Osteoblast (primary cell): ENCODE results near the gene COL4A2. TPM values are rescaled to one million over a fixed set of nuclear protein-coding genes. Genes with fewer than 3 reads are reported as not detected.

Source experiments
- DNase-seq: peaks from one replicate; pipeline ENCODE4 v3.0.0; 2011; ENCODE audit warnings: low spot score, mixed read lengths; ENCODE audit not compliant: insufficient read length; ENCODE audit errors: missing footprints
- H2AFZ ChIP-seq: 2 replicates; pipeline ENCODE4 v1.6.0; 2011; ENCODE audit warnings: mild to moderate bottlenecking, low read length
- H3K27ac ChIP-seq: 2 replicates; pipeline ENCODE4 v1.5.1; 2011; ENCODE audit warnings: mild to moderate bottlenecking, low read depth, low read length, moderate library complexity
- H3K27me3 ChIP-seq: 2 replicates; pipeline ENCODE4 v1.6.0; 2012; ENCODE audit warnings: mild to moderate bottlenecking, control low read depth, inconsistent platforms, low read length, moderate library complexity; ENCODE audit not compliant: insufficient read depth
- H3K36me3 ChIP-seq: 2 replicates; pipeline ENCODE4 v1.5.1; 2011; ENCODE audit warnings: mild to moderate bottlenecking, low read length, control low read depth, moderate library complexity; ENCODE audit not compliant: insufficient read depth
- H3K4me1 ChIP-seq: 2 replicates; pipeline ENCODE4 v1.5.1; 2011; ENCODE audit warnings: mild to moderate bottlenecking, low read length, control low read depth, moderate library complexity; ENCODE audit not compliant: insufficient read depth
- H3K4me2 ChIP-seq: 2 replicates; pipeline ENCODE4 v1.6.0; 2011; ENCODE audit warnings: mild to moderate bottlenecking, low read length; ENCODE audit not compliant: insufficient read depth
- H3K4me3 ChIP-seq: fragments of 200-600 bp; sonication (generic); 3 replicates; pipeline ENCODE4 v1.5.1; 2012; ENCODE audit warnings: mild to moderate bottlenecking, low read length, inconsistent platforms; ENCODE audit not compliant: insufficient read depth
- H3K79me2 ChIP-seq: 2 replicates; pipeline ENCODE4 v1.6.0; 2012; ENCODE audit warnings: mild to moderate bottlenecking, low read length, control low read depth, inconsistent platforms; ENCODE audit not compliant: insufficient read depth
- H3K9me3 ChIP-seq: 2 replicates; pipeline ENCODE4 v1.5.1; 2011; ENCODE audit warnings: low read depth, low read length, control low read depth
- H4K20me1 ChIP-seq: 2 replicates; pipeline ENCODE4 v1.6.0; 2012; ENCODE audit warnings: mild to moderate bottlenecking, low read length, control low read depth; ENCODE audit not compliant: insufficient read depth
- CTCF ChIP-seq: IDR thresholded peaks from 2 replicates; pipeline ENCODE4 v1.5.1; 2011; ENCODE audit warnings: mild to moderate bottlenecking, low read depth, low read length, moderate library complexity; ENCODE audit errors: extremely low read depth
- total RNA-seq: library from RNA; depleted of rRNA; stranded (reverse); fragments of >200 nt; gene quantifications from 2 replicates; pipeline ENCODE4 v1.2.3, GENCODE V29; 2012

COL4A2 gene
- total RNA-seq, 1 donor: 267 TPM

- H3K4me1 ChIP-seq: peaks cover 65% of the 10 kb centered on the region
- H3K4me2 ChIP-seq: no peak overlapping the region
- no peak overlapping the region for H2AFZ ChIP-seq
- peaks cover 42% of the 10 kb centered on the region for H4K20me1 ChIP-seq
- H3K79me2 ChIP-seq: peaks cover 89% of the 10 kb centered on the region
- no peaks in the 10 kb centered on the region for H3K27me3 ChIP-seq
- DNase-seq: no peak
- H3K9me3 ChIP-seq: no peaks in the 10 kb centered on the region
- peaks cover 29% of the 10 kb centered on the region for H3K36me3 ChIP-seq
- no peak for TF ChIP-seq CTCF
- H3K4me3 ChIP-seq: no peak overlapping the region
- peak overlapping the region; percentile 76 for H3K27ac ChIP-seq
Measured at GRCh38 chr13:110322126-110322827, 15.2 kb downstream of the COL4A2 start.

- Histone ChIP-seq H3K36me3 (peaks cover 24% of the 10 kb centered on the region), H3K4me3 (no peak overlapping the region), H3K27me3 (no peaks in the 10 kb centered on the region), H2AFZ (no peak overlapping the region), H3K4me2 (no peak overlapping the region), H3K4me1 (peaks cover 70% of the 10 kb centered on the region), H4K20me1 (peaks cover 37% of the 10 kb centered on the region), H3K27ac (peak overlapping the region; percentile 76), H3K79me2 (peaks cover 89% of the 10 kb centered on the region), H3K9me3 (no peaks in the 10 kb centered on the region)
- no peak for DNase-seq
- TF ChIP-seq CTCF: no peak
Measured at GRCh38 chr13:110322828-110323171, 15.7 kb downstream of the COL4A2 start.

- peaks cover 23% of the 10 kb centered on the region for H3K36me3 ChIP-seq
- H3K27ac ChIP-seq: peak overlapping the region; percentile 76
- DNase-seq: peak; percentile 94
- H3K79me2 ChIP-seq: peaks cover 89% of the 10 kb centered on the region
- peaks cover 75% of the 10 kb centered on the region for H3K4me1 ChIP-seq
- H4K20me1 ChIP-seq: peaks cover 32% of the 10 kb centered on the region
- no peak overlapping the region for H3K4me2 ChIP-seq
- peak overlapping the region; percentile 10 for H3K4me3 ChIP-seq
- no peaks in the 10 kb centered on the region for H3K9me3 ChIP-seq
- TF ChIP-seq CTCF: peak; percentile 27
- no peak overlapping the region for H2AFZ ChIP-seq
- H3K27me3 ChIP-seq: no peaks in the 10 kb centered on the region
Measured at GRCh38 chr13:110323172-110323891, 16.2 kb downstream of the COL4A2 start.

- H3K4me2 ChIP-seq: no peak overlapping the region
- H3K4me1 ChIP-seq: peaks cover 83% of the 10 kb centered on the region
Measured at GRCh38 chr13:110324026-110324749, 17.1 kb downstream of the COL4A2 start.

More at GRCh38 chr13:110324026-110324749, 17.1 kb downstream of the COL4A2 start:
- H2AFZ ChIP-seq: no peak overlapping the region
- TF ChIP-seq CTCF: no peak
- no peak overlapping the region for H3K4me3 ChIP-seq
- no peaks in the 10 kb centered on the region for H3K9me3 ChIP-seq
- peaks cover 27% of the 10 kb centered on the region for H4K20me1 ChIP-seq
- no peak for DNase-seq
- H3K27ac ChIP-seq: peak overlapping the region; percentile 76
- no peaks in the 10 kb centered on the region for H3K27me3 ChIP-seq
- peaks cover 87% of the 10 kb centered on the region for H3K79me2 ChIP-seq
- peaks cover 26% of the 10 kb centered on the region for H3K36me3 ChIP-seq
